HG03064 (cell line): ENCODE data around the gene OCLN.
A peak's percentile ranks its signal among the peaks of the same experiment; 100 is the strongest.
"Not testable (repeated sequence)": the region's sequence is repeated elsewhere in the genome, so short reads cannot be mapped to it uniquely, and the experiment has no call there.

ENCODE experiments used
- ATAC-seq: cut with Tn5 transposase; IDR thresholded peaks from one replicate; pipeline ENCODE4 v1.9.1; 2021; ENCODE audit warnings: low read depth; ENCODE audit not compliant: unreplicated experiment

OCLN gene

DNA sequence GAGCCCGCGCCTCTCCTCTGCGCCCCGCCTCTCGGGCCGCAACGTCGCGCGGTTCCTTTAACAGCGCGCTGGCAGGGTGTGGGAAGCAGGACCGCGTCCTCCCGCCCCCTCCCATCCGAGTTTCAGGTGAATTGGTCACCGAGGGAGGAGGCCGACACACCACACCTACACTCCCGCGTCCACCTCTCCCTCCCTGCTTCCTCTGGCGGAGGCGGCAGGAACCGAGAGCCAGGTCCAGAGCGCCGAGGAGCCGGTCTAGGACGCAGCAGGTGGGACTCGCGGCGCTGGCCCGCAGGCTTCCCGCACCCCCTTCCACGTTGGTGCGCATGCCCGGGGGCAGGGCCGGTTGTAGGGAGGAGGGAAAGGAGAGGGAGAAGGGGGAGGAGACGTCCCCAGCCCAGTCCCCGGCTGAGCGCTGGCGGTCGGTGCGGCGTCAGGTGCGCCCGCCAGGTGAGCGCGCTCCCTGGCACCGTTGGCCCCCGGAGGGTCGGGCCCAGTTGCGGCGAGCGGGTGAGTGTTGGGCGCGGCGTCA, at the start of gene OCLN:
TSS of gene OCLN (plus strand) at position 400 of the 532 bp plus-strand sequence. CDS start 11,455 bp downstream, outside the sequence.
- ATAC-seq = no peak

GRCh38 chr5:69444127-69444754, 48.3 kb upstream of the OCLN start:
- no peak for ATAC-seq

DNA sequence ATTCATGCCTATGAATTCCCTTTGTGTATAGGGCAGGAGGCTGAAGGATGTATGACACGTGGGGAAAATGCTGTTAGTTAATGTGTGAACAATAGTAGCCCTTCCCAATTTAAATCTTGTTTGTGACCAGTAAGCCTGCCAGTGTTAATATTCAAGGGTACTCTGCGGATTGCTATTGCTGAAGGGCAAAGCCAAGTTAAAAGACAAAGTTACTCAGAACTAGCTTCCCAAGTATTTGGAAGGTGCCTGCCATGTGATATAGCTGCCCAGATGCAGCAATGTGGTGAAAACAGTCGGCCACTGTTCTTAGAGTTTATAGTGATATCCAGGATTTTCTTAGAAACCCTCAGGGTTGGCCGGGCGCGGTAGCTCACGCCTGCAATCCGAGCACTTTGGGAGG, 43.1 kb upstream of the OCLN start:
- no peak for ATAC-seq

DNA sequence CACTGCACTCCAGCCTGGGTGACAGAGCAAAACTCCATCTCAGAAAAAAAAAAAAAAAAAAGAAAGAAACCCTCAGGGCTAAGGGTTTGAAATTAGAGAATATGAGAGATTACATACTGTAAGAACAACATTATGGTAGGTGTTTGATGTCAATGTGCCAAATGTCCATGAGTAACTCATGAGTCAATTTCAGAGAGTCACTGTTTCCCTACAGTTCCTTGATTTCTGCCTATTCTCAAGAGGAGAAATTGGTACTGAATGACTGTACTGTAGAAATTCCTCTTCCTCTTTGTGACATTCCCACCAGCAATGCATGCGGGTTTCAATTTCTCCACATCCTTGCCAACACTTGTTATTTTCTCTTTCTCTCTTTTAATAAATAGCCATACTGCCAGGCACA, 42.5 kb upstream of the OCLN start:
- no peak for ATAC-seq

- ATAC-seq = not testable (repeated sequence)
Observed at GRCh38 chr5:69450527-69450926, 42.1 kb upstream of the OCLN start.

DNA sequence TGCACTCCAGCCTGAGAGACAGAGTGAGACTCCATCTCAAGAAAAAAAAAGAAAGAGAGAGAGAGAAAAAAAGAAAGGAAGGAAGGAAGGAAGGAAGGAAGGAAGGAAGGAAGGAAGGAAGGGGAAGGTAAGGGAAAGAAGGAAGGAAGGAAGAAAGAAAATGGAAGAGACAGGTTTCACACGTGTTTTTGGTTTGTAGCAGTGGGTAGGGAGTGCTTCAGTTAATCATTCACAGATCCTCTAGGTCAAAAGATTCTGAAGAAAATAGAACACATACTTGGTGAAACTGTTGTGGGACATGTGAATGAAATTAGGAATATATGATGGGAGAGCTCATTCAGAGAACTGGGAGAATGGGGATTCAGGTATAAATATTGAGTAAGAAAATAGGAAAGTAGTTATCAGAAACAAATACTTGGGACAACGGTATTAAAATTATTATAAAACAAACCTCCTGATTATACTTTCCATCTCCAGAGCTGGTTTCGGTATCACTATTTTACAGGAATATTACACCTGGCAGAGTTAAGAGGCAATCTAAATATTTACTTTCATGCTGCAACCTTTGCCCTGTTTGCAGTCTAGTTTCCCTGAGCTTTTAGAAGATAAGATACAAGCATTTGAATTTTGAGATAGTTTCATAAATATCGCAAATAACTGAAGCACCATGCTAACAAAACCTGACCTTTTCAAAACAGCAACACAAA, 40.5 kb upstream of the OCLN start:
- no peak for ATAC-seq

DNA sequence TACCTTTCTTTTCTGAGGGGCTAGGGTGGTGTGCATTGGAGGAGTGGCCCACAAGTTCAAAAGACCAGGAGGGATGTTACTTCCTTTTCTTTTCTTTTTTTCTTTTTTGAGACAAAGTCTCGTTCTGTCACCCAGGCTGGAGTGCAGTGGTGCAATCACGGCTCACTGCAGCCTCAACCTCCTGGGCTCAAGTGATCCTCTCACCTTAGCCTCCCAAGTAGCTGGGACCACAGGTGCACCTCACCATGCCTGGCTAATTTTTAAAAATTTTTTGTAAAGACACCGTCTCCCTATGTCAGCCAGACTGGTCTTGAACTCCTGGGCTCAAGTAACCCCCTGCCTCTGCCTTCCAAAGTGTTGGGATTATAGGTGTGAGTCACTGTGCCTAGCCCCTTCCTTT, 39.1 kb upstream of the OCLN start:
- not testable (repeated sequence) for ATAC-seq

GRCh38 chr5:69454460-69455249, 37.9 kb upstream of the OCLN start:
- ATAC-seq = no peak

DNA sequence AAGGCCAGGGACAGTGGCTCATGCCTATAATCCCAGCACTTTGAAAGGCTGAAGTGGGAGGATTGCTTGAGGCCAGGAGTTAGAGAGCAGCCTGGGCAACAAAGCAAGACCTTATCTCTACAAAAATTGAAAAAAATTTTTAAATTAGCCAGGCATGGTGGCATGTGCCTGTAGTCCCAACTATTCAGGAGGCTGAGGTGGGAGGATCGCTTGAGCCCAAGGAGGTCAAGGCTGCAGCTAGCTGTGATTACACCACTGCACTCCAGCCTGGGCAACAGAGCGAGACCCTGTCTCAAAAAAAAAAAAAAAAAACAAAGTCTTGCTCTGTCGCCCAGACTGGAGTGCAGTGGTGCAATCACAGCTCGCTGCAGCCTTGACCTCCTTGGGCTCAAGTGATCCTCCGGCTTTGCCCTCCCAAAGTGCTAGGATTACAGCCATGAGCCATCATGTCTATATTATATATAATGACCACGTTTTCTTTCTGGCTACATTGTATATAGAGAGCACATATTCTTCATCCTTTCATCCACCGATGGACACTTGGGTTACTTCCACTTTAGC, 37.1 kb upstream of the OCLN start:
- ATAC-seq = not testable (repeated sequence)

DNA sequence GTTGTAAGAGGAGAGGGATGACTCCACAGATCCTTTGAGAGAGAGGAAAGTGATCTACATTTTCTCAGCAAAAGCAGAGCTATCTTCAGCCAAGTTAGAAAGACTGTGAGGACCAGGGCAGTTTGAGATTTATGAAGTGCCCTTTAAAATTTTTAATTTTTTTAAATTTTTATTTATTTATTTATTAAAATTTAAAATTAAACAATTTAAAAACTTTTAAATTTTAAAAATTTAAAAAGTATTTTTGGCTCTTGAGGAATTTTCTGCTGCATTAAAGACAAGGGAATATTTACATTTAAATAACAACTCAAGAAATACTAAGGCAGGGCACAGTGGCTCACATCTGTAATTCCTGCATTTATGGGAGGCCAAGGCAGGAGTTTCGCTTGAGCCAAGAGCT, 30.4 kb upstream of the OCLN start:
- ATAC-seq = no peak

- not testable (repeated sequence) for ATAC-seq
Observed at GRCh38 chr5:69466375-69466774, 26.2 kb upstream of the OCLN start.

DNA sequence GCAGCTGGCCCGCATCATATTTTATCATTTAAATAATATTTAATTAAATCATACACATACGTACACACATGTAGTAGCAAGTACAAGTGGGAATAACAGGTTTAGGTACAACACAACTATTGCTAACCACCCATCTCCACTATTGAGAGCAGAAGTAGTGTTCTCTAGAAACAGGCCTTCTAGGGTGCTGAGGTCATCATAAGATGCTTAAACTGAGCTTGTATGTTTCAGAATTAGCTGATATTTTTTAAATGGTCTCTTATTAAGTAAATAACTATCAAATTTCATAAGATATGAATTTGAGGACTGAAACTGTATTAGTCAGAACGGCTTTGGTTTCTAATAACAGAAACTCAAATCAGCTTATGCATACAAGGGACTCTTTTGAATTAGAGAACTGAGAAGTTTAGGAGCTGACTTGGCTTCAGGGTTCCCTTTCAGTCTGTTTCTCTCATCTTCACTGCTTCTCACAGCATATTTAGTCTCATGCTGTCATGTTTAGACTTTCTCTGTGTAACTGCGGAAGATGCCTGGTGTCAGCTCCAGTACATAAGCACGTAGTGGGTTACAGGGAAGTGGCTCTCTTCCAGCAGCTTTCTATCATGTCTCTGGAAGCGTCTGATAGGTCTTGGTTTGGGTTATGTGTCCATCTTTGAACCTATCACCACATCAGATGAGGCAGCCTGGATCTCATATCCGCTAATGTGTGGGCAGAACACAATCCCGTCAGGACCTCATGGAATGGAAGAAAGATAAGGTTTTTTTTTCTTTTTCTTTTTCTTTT, 25.0 kb upstream of the OCLN start:
- peak; percentile 95 for ATAC-seq

- ATAC-seq = no peak
Observed at GRCh38 chr5:69468631-69469030, 24.0 kb upstream of the OCLN start.

DNA sequence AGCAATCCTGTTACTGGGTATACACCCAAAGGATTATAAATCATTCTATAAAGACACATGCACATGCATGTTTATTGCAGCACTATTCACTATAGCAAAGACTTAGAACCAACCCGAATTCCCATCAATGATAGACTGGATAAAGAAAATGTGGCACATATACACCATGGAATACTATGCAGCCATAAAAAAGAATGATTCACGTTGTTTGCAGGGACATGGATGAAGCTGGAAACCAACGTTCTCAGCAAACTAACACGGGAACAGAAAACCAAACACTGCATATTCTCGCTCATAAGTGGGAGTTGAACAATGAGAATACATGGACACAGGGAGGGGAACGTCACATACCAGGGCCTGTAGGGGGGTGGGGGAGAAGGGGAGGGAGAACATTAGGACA, 21.1 kb upstream of the OCLN start:
- ATAC-seq = not testable (repeated sequence)

DNA sequence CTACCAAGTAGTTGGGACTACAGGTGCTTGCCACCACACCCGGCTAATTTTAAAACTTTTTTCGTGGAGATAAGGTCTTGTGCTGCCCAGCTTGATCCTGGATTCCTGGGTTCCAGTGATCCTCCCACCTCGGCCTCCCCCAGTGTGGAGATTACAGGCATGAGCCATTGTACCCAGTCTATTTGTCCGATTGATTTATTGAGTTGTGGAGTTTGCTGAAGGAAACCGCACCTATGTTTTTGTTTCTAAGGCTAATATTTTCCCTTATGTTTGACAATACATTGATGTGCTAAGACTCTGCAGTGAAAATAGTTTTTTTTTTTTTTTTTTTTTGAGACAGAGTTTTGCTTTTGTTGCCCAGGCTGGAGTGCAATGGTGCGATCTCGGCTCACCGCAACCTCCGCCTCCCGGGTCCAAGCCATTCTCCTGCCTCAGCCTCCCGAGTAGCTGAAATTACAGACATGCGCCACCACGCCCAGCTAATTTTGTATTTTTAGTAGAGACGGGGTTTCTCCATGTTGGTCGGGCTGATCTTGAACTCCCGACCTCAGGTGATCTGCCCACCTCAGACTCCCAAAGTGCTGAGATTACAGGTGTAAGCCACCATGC, 20.0 kb upstream of the OCLN start:
- ATAC-seq = not testable (repeated sequence)

DNA sequence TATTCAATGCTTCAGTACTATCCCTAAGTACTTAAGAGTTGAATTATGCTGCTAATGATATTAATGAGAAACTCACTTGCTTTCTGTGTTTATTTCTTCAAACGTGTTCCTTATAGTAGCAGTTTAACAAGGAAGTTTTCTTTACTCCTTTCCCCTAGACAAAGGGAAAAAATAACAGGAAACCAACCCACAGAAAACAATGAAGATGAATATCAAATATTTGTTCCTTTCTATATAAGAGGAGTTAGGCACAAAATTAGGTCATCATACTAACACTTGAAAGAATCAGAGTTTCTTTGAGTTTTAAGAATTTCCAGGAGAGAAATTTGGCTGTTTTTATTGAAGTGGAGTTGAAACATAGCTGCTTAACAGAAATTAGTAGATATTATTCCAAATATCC, 15.4 kb upstream of the OCLN start:
- no peak for ATAC-seq

- ATAC-seq = not testable (repeated sequence)
Observed at GRCh38 chr5:69478296-69478695, 14.3 kb upstream of the OCLN start.

- no peak for ATAC-seq
Observed at GRCh38 chr5:69484891-69485290, 7.7 kb upstream of the OCLN start.

GRCh38 chr5:69485471-69485870, 7.1 kb upstream of the OCLN start:
- no peak for ATAC-seq

GRCh38 chr5:69489246-69489645, 3.3 kb upstream of the OCLN start:
- no peak for ATAC-seq
